HG02623 (cell line): ENCODE results near the gene PROSER2.

ENCODE experiments used
- ATAC-seq: cut with Tn5 transposase; IDR thresholded peaks from one replicate; pipeline ENCODE4 v1.9.1; 2021; ENCODE audit warnings: moderate library complexity; ENCODE audit not compliant: unreplicated experiment

Gene PROSER2

DNA sequence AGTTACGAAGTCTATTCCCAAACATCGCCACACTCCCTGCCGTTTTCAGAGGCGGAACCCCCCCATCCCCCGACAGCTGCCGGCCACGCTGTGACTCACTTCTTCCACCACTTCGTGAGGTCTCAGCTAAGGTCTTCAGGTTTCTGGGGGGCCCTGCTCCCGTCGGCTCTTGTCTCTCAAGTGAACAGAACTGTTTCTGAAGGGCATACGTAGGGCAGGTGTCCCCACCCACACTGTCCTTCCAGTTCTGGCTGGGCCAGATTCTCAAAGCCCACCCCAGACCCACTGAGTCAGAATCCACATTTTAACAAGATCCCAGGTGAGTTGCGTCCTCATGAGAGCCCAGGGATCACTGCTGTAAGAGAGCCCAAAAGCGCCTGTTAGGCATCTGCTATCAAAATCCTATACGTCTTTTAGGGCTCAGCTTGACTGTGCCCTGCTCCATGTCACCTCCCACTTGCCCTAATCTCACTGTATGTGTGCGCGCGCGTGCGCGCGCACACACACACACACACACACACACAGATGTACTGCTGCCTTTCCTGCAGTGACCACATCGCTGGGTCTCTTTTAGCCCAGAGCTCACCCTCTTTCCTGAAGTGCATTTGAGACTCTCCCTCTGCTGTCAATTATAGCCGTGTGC, 78.8 kb downstream of the PROSER2 start:
- ATAC-seq: no peak

DNA sequence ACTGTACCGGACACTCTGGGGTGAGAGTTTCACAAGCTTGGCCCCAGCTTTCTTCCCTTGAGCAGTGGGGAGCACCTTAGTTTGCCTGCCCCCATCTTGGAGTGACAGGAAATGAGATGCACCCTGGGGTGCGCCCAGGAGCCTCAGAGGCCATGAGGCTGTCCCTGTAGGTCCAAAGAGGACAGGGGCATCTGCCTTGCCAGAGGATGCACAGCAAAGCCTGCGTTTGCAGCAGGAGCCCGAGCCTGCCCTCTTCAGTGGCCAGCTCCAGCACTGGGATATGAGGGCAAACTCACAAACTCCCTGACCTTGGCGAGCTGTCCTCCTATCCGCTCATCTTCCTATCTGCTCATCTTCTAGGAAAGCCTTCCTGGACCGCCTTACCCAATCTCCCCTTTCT, 79.5 kb downstream of the PROSER2 start:
- ATAC-seq: no peak

DNA sequence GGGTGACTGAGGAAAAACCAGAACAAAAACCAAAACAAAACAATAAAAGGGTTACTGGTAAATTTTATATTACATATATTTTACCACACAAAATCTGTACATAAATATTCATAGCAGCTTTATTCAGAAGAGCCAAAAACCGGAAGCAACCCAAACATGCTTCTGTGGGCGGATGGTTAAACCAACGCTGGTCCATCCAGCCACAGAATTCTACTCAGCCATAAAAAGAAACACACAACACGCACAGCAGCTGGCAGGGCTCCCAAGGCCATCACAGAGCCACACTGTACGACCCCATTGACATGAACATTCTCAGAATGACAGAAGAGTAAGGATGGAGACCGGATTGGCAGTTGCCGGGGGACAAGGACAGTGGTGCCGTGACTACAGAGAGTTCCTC, 83.6 kb downstream of the PROSER2 start:
- ATAC-seq: no peak

GRCh38 chr10:11907914-11908313, 84.8 kb downstream of the PROSER2 start:
- no peak for ATAC-seq

DNA sequence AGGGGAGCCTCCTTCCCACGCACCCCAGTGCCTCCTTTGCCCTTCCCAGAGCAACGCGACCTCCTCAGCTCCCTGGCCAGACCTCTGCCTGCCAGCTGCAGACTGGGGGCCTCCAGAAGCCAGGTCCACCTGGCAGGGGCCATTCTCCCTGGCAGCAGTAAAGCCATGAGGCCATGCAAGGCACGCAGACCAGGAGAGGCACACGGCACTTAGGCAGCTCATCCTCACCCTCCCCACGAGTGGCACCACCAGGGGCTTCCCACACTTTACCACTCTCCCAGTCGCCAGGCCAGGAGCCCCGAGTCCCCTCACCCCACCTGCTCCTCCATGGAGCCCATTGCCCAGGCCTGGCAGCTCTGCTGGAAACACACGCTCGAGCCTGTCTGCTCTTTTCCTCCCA, 85.4 kb downstream of the PROSER2 start:
- ATAC-seq: no peak

DNA sequence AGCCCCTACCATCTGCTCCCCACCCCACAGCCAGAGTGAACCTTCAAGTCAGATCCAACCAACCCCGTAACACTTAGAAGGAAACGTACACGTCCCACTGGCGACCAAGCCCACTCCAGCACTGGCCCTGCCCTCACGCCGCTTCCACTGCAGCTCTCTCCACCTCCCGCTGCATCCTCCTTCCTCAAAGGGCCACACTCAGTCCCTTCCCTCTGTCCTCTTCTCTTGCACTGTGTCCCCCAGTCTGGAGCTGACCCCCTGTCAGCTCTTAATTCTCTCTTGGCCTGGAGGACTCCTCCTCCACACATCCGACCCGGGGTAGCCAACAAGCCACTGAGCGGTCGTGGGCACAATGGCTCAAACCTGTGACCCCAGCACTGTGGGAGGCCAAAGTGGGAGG, 85.8 kb downstream of the PROSER2 start:
- no peak for ATAC-seq

DNA sequence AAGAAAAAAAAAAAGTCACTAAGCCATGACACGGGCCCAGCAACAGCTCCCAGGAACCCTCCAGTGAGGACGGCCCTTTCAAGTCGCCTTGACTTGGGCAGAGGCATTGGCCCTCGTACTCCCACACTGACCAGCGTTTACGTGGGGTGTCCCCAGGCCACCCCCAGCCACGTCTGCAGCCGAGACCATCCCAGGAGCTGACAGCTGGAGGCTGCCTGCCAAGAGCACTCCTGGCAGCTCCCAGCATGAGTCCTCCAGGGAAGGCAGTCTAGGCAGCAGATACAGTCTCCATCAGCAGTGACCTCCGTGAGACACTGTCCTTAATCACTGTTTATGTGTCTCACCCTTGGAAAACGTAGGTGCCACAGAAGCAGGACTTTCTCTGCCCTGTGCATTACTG, 86.5 kb downstream of the PROSER2 start:
- ATAC-seq: no peak

- no peak for ATAC-seq
Measured at GRCh38 chr10:11910102-11910501, 86.9 kb downstream of the PROSER2 start.

DNA sequence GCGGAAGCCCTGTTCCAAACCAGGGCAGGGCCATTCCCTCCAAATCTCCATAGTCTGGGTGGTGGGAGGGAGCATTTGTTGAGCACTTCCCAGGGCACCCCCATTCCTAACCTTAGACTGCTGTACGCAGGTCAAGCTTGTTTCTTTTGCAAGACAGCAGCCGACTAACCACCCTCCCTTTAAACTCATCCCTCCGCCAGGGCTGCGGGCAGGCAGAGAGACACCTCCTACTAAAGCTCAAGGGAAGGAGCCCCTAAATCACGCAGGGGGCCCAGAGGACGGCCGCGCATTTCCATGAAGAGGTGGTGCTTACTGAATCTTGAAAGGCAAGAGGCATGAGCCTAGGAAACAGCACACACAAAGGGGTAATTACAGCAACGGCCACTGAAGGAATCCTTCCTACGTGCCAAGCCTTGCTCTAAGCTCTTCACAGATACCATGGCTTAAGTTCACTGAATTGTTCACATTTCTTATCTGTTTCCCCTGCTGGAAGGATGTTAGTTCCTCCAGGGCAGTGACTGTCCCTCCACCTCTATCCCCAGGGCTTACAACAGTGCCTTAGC, 90.0 kb downstream of the PROSER2 start:
- no peak for ATAC-seq

DNA sequence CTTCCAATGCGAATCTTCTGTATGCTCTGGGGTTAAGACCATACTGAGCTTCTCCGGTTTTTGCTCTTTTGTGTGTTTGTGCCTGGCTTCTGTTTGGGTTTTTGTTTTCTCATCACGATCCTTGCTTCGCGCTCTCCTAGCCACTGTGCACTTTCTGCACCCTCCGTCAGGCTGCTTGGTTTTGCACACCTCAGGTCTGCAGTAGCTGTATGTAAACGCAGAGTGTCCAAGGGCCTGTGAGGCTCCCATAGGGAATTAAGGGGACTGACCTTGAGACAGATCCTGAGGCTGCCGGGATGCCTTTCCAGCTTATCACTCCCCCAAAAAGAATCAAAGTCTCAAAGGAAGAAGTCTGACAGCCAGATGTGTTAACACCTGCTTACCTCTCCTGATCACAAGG, 95.2 kb downstream of the PROSER2 start:
- no peak for ATAC-seq

DNA sequence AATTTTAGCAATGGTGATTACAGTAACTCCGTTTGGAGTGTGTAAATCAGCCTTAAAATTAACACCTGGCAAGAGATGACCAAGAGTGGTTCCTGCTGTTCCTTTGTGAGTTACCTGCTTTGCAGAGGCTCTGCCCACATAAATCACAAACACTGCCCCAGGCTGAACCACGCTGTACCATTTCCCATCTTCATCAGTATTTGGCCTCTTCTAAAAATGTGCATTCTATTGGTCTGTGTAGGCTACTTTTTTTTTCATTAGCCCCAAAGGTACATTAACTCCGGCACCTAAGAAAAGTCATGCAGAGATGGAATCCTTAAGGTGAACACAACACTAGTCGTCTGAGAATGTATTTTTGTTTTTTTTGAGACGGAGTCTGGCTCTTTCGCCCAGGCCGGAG, 96.1 kb downstream of the PROSER2 start:
- no peak for ATAC-seq
